HEK293 (cell line): ENCODE data around the gene FBN2.

Experiments
- CTCF ChIA-PET: fragments of 350-600 bp; formaldehyde crosslinking; extraction: SDS; loops from one replicate; lab custom pipeline; 2021; ENCODE audit warnings: antibody characterized with exemption; lab: Yijun Ruan, JAX
- POLR2A ChIA-PET: fragments of 300-600 bp; formaldehyde crosslinking; extraction: SDS; loops from one replicate; lab custom pipeline; 2020; ENCODE audit warnings: antibody characterized with exemption, inconsistent platforms; lab: Yijun Ruan, JAX
- H3K27ac ChIP-seq: fragments of 200-500 bp; sonication (Bioruptor generic); 2 replicates; pipeline ENCODE4 v1.5.1; 2014; ENCODE audit warnings: low read depth, low read length, control low read depth, inconsistent platforms; ENCODE audit errors: extremely low read depth
- H3K36me3 ChIP-seq, 2 experiments: fragments of 200-500 bp in 1 of 2; sonication (Bioruptor generic) in 1 of 2; 1 replicate in 1 of 2; 2 replicates in 1 of 2; pipeline ENCODE4 v1.5.1; 2014 to 2017; ENCODE audit warnings: inconsistent platforms in 2 of 2, low read length in 2 of 2; ENCODE audit not compliant: control insufficient read depth in 2 of 2, insufficient read depth in 1 of 2
- H3K4me1 ChIP-seq: fragments of 200-500 bp; sonication (Bioruptor generic); 2 replicates; pipeline ENCODE4 v1.5.1; 2014; ENCODE audit warnings: mild to moderate bottlenecking, low read length, inconsistent platforms; ENCODE audit not compliant: control insufficient read depth, insufficient read depth
- H3K4me3 ChIP-seq: 2 replicates; pipeline ENCODE4 v1.5.1; 2011; ENCODE audit warnings: low read depth, mild to moderate bottlenecking, control low read depth, low read length, moderate library complexity
- H3K9me3 ChIP-seq: fragments of 200-500 bp; sonication (Bioruptor generic); 2 replicates; pipeline ENCODE4 v1.5.1; 2014; ENCODE audit warnings: low read depth, low read length, inconsistent platforms; ENCODE audit not compliant: control insufficient read depth, insufficient read depth
- FEZF1 ChIP-seq: fragments of 450-650 bp; formaldehyde crosslinking; IDR thresholded peaks from 2 replicates; pipeline ENCODE4 v1.5.1; 2016; ENCODE audit warnings: missing biosample characterization, missing genetic modification characterization
- INSM2 ChIP-seq: fragments of 450-650 bp; formaldehyde crosslinking; IDR thresholded peaks from 2 replicates; pipeline ENCODE4 v1.5.1; 2016; ENCODE audit warnings: missing biosample characterization, missing genetic modification characterization
- MEIS1 ChIP-seq: sonication (generic); formaldehyde crosslinking; IDR thresholded peaks from 2 replicates; pipeline ENCODE4 v1.8.1; 2022; ENCODE audit warnings: missing genetic modification reagents, mild to moderate bottlenecking, borderline replicate concordance
- TCF7L2 ChIP-seq: IDR thresholded peaks from 2 replicates; pipeline ENCODE4 v1.6.1; 2011; ENCODE audit warnings: low read depth, mild to moderate bottlenecking, inconsistent platforms, low read length, moderate library complexity, borderline replicate concordance
- ZBTB10 ChIP-seq: fragments of 450-650 bp; formaldehyde crosslinking; IDR thresholded peaks from 2 replicates; pipeline ENCODE4 v1.5.1; 2016; ENCODE audit warnings: missing biosample characterization, missing genetic modification characterization
- ZBTB21 ChIP-seq: fragments of 450-650 bp; formaldehyde crosslinking; IDR thresholded peaks from 2 replicates; pipeline ENCODE4 v1.5.1; 2017; ENCODE audit warnings: missing biosample characterization, missing genetic modification characterization
- ZBTB44 ChIP-seq: fragments of 450-650 bp; IDR thresholded peaks from 2 replicates; pipeline ENCODE4 v1.5.1; 2018; ENCODE audit warnings: missing biosample characterization, mild to moderate bottlenecking, missing genetic modification characterization
- ZBTB49 ChIP-seq: fragments of 450-650 bp; formaldehyde crosslinking; IDR thresholded peaks from 2 replicates; pipeline ENCODE4 v1.5.1; 2016; ENCODE audit warnings: missing biosample characterization, missing genetic modification characterization, low read depth
- ZNF133 ChIP-seq: fragments of 450-650 bp; formaldehyde crosslinking; IDR thresholded peaks from 2 replicates; pipeline ENCODE4 v1.5.1; 2016; ENCODE audit warnings: missing biosample characterization, missing genetic modification characterization
- ZNF184 ChIP-seq: fragments of 450-650 bp; IDR thresholded peaks from 2 replicates; pipeline ENCODE4 v1.5.1; 2018; ENCODE audit warnings: missing biosample characterization, mild to moderate bottlenecking, missing genetic modification characterization
- ZNF426 ChIP-seq: fragments of 450-650 bp; formaldehyde crosslinking; IDR thresholded peaks from 2 replicates; pipeline ENCODE4 v1.5.1; 2017; ENCODE audit warnings: missing biosample characterization, missing genetic modification characterization, mild to moderate bottlenecking, inconsistent platforms, moderate library complexity
- ZNF513 ChIP-seq: fragments of 450-650 bp; IDR thresholded peaks from 2 replicates; pipeline ENCODE4 v1.5.1; 2018; ENCODE audit warnings: missing biosample characterization, missing genetic modification characterization
- ZNF580 ChIP-seq: fragments of 450-650 bp; formaldehyde crosslinking; IDR thresholded peaks from 2 replicates; pipeline ENCODE4 v1.5.1; 2016; ENCODE audit warnings: missing biosample characterization, missing genetic modification characterization
- ZNF654 ChIP-seq: fragments of 450-650 bp; formaldehyde crosslinking; IDR thresholded peaks from 2 replicates; pipeline ENCODE4 v1.5.1; 2016; ENCODE audit warnings: low read depth, missing biosample characterization, missing genetic modification characterization
- ZNF76 ChIP-seq: fragments of 450-650 bp; formaldehyde crosslinking; IDR thresholded peaks from 2 replicates; pipeline ENCODE4; 2016; ENCODE audit warnings: low read depth, missing biosample characterization, missing genetic modification characterization, borderline replicate concordance
- ZSCAN16 ChIP-seq: fragments of 450-650 bp; formaldehyde crosslinking; IDR thresholded peaks from 2 replicates; pipeline ENCODE4 v1.5.1; 2016; ENCODE audit warnings: missing biosample characterization, missing genetic modification characterization
- ZSCAN18 ChIP-seq: fragments of 450-650 bp; formaldehyde crosslinking; IDR thresholded peaks from 2 replicates; pipeline ENCODE4 v1.5.1; 2016; ENCODE audit warnings: missing biosample characterization, missing genetic modification characterization
- ZSCAN5A ChIP-seq: fragments of 450-650 bp; formaldehyde crosslinking; IDR thresholded peaks from 2 replicates; pipeline ENCODE4 v1.5.1; 2016; ENCODE audit warnings: missing biosample characterization, missing genetic modification characterization

FBN2 gene

GRCh38 chr5:128262911-128263310 is 275.1 kb downstream of the FBN2 start:
- H3K4me3 ChIP-seq, result no peak overlapping the region
- ChIA-PET POLR2A (no interaction called here), CTCF (no interaction called here)
- no peaks in the 10 kb centered on the region for H3K4me1 ChIP-seq
- H3K27ac ChIP-seq, result no peak overlapping the region
- peaks cover 17 to 51% of the 10 kb centered on the region in 2 experiments for H3K36me3 ChIP-seq
- no peaks in the 10 kb centered on the region for H3K9me3 ChIP-seq
- TF ChIP-seq ZSCAN18 (tag by site-specific recombination), result no peak
- TF ChIP-seq, all 188 proteins: peak for 0

- TF ChIP-seq ZSCAN16 (tag by site-specific recombination), result no peak
- TF ChIP-seq ZNF513 (tag by site-specific recombination), result no peak
- no peak for TF ChIP-seq INSM2 (tag by site-specific recombination)
- TF ChIP-seq FEZF1 (tag by site-specific recombination), result no peak
- no peak for TF ChIP-seq ZBTB21 (tag by site-specific recombination)
- TF ChIP-seq ZNF76, result no peak
- TF ChIP-seq ZBTB49 (tag by site-specific recombination), result no peak
- no peak for TF ChIP-seq MEIS1 (CRISPR knock-in tag)
- TF ChIP-seq TCF7L2, result no peak
- no peak for TF ChIP-seq ZNF580 (tag by site-specific recombination)
- TF ChIP-seq ZNF133 (tag by site-specific recombination), result no peak
- TF ChIP-seq, all 188 proteins: peak for 0
- CTCF ChIA-PET, result no interaction called here
- Histone ChIP-seq H3K9me3 (no peaks in the 10 kb centered on the region), H3K4me3 (no peak overlapping the region), H3K4me1 (no peaks in the 10 kb centered on the region), H3K27ac (no peak overlapping the region), H3K36me3 (peaks cover 15 to 49% of the 10 kb centered on the region in 2 experiments; a peak in 2 of 3 replicates)
- POLR2A ChIA-PET, result no interaction called here
Observed at GRCh38 chr5:128259607-128260021, 278.4 kb downstream of the FBN2 start.

GRCh38 chr5:128258372-128258771 is 279.7 kb downstream of the FBN2 start:
- TF ChIP-seq ZNF184 (tag by site-specific recombination) (no peak), ZSCAN5A (tag by site-specific recombination) (no peak), ZBTB10 (tag by site-specific recombination) (no peak), ZBTB44 (no peak), ZNF426 (tag by site-specific recombination) (no peak), ZNF654 (tag by site-specific recombination) (no peak)
- CTCF ChIA-PET, result no interaction called here

More at GRCh38 chr5:128258372-128258771, 279.7 kb downstream of the FBN2 start:
- POLR2A ChIA-PET, result no interaction called here
- no peaks in the 10 kb centered on the region for H3K9me3 ChIP-seq
- H3K4me1 ChIP-seq, result no peaks in the 10 kb centered on the region
- no peak overlapping the region for H3K4me3 ChIP-seq
- peaks cover 15 to 45% of the 10 kb centered on the region in 2 experiments; a peak in 2 of 3 replicates for H3K36me3 ChIP-seq
- H3K27ac ChIP-seq, result no peak overlapping the region
